GM10847 (cell line): Measurements from ENCODE around the gene GBGT1.

Experiments
- POLR2A ChIP-seq: IDR thresholded peaks from 2 replicates; pipeline ENCODE4 v1.6.1; 2011; ENCODE audit not compliant: insufficient read length; ENCODE audit errors: extremely low read depth

The GBGT1 gene

GRCh38 chr9:133107961-133108793 is 55.5 kb downstream of the GBGT1 start:
- no peak for TF ChIP-seq POLR2A

- TF ChIP-seq POLR2A: no peak
Observed at GRCh38 chr9:133107245-133107722, 56.4 kb downstream of the GBGT1 start.

DNA sequence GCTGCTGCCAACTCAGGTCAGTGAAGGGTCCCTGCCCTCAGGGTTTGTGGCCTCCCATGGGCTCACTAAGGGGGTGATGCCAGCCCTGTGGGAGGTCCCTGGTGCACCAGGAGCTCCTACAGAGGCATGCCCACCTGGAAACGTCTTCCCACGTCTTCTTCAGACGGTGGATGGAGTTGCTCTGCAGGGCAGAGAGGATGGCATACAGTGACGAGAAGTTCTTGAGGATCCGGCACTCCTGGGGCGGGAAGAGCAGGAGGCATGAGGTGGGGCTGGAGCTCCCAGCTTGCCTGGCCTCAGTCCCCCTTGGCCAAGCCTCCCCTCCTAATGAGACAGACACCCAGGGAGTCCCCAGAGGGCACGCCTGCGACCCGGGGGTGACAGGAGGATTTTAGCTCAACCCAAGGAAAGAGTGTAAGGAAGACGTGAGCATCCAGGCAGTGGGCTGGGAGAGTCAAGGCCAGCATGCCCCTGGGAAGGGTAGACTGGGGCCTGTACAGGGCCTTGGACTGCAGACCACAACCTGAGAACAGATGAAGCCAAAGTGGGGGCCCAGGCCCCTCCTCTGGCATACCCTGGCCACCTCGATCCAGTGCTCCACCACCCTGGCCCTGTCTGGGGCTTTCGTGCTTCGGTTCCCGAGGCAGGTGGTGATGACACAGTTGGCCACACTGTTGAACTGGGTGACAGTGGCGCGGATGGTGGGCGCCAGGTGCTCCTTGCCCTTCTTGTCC is 57.0 kb downstream of the GBGT1 start:
- no peak for TF ChIP-seq POLR2A

DNA sequence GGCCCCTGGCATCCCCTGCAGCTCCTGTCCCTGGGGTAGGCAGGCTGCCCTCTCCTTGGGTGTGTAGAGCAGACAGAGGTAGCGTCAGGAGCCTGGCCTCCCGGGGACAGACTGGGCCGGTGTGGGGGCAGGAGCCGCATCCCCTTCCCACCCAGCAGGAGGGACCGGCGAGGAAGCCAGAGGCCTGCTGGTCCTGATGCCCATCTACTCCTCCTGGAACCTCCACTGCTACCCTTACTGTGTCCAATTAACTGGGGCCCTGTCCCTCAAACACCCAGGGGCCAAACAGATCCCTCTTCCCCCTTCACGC is 58.3 kb downstream of the GBGT1 start:
- no peak for TF ChIP-seq POLR2A

DNA sequence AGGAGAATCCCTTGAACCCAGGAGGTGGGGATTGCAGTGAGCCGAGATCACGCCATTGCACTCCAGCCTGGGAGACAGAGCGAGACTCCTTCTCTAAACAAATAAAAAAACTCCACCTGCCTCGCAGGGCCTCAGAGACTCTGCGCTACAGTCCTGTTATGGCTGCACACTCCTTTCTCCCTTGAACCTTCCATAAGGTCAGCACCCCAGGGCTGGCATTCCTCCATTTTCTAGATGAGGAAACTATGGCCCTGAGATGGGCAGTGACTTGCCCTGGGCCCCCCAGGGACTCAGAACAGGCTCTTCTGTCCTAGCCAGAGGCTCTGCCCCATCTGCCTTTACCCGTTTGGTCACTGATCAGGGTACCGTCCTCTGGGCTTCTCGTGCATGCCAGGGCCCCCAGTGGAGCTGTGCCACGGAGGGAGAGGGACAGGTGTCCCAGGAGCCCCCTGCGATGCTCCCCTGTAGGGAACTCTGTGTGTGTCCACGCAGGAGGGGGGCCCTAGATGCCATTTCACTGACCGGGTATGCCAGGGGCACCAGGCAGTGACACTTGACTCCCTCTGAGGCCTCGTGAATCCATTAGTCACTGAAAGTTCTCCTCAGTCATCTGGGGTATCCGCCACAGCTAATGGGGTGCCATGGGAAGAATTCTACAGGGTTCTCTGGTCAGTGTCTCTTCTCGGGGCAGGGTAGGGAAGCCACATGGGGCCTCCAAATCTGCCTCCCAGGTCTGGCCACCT is 58.8 kb downstream of the GBGT1 start:
- TF ChIP-seq POLR2A: no peak

- TF ChIP-seq POLR2A: no peak
Observed at GRCh38 chr9:133103987-133104505, 59.7 kb downstream of the GBGT1 start.

DNA sequence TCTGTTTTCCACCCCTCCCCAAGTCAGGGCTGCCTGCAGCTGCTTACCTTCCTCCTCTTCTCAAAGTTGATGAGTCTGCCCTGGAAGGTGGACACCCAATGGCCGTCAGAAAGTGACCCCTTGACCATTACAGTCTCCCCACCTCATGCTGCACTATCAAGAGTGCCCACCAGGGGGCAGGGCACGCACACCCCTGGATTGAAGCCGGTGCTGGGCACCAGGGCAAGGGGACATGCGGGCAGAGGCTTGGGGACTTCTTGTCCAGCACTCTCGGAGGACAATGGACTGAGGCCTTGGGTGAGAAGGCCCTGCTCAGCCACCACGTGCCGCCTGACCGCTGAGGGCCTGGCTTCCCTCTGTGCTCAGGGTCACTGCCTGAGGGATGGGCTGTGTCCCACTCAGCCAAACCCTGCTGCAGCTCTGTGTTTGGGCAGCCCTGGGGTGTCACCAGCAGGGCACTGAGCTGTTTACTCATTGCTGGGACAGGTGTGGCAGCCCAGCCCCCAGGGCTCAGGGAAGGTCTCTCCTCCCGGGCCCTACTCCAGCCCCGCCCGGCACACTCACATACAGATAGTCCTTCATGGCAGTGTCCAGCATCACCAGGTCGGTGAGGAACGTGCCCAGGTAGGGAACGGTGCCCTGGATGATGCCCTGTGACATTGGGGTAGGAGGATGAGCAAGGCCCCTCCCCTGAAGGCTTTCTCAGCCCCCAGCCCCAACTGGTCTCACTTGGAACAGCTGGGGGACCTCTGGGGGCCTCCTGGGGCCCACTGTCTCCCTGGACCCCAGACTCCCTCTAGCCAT is 60.3 kb downstream of the GBGT1 start:
- TF ChIP-seq POLR2A: no peak
